GM19023 (cell line): Measurements from ENCODE around the gene CTNNBL1.

ENCODE experiments used
- ATAC-seq: cut with Tn5 transposase; IDR thresholded peaks from one replicate; pipeline ENCODE4 v1.9.1; 2021; ENCODE audit warnings: mild to moderate bottlenecking, moderate library complexity; ENCODE audit not compliant: unreplicated experiment

CTNNBL1 gene

GRCh38 chr20:37875460-37876175, 181.8 kb downstream of the CTNNBL1 start:
- no peak for ATAC-seq

GRCh38 chr20:37876863-37877262, 183.0 kb downstream of the CTNNBL1 start:
- ATAC-seq: no peak

- ATAC-seq: no peak
These were observed 184.3 kb downstream of the CTNNBL1 start for GRCh38 chr20:37877832-37878772.

- ATAC-seq: no peak
These were observed 185.2 kb downstream of the CTNNBL1 start for GRCh38 chr20:37878835-37879599.

- no peak for ATAC-seq
These were observed 186.0 kb downstream of the CTNNBL1 start for GRCh38 chr20:37879843-37880242.

- no peak for ATAC-seq
These were observed 187.1 kb downstream of the CTNNBL1 start for GRCh38 chr20:37880726-37881591.

GRCh38 chr20:37881601-37882343, 187.9 kb downstream of the CTNNBL1 start:
- ATAC-seq: no peak

- ATAC-seq: no peak
These were observed 189.3 kb downstream of the CTNNBL1 start for GRCh38 chr20:37882961-37883712.

- ATAC-seq: no peak
These were observed 191.2 kb downstream of the CTNNBL1 start for GRCh38 chr20:37885042-37885441.

- no peak for ATAC-seq
These were observed 192.0 kb downstream of the CTNNBL1 start for GRCh38 chr20:37885593-37886503.

GRCh38 chr20:37886851-37887297, 193.0 kb downstream of the CTNNBL1 start:
- no peak for ATAC-seq

GRCh38 chr20:37888641-37889040, 194.8 kb downstream of the CTNNBL1 start:
- ATAC-seq: no peak

GRCh38 chr20:37890108-37890507, 196.3 kb downstream of the CTNNBL1 start:
- ATAC-seq: no peak

- no peak for ATAC-seq
These were observed 196.8 kb downstream of the CTNNBL1 start for GRCh38 chr20:37890643-37891042.

- ATAC-seq: no peak
These were observed 198.2 kb downstream of the CTNNBL1 start for GRCh38 chr20:37892001-37892400.

- no peak for ATAC-seq
These were observed 199.9 kb downstream of the CTNNBL1 start for GRCh38 chr20:37893566-37894241.

GRCh38 chr20:37894454-37894853, 200.6 kb downstream of the CTNNBL1 start:
- no peak for ATAC-seq
